ENCODE results near the gene EHBP1L1.

The EHBP1L1 gene

GRCh38 chr11:65612691-65613090 lies 36.8 kb downstream of the EHBP1L1 start:
- in situ Hi-C loops (cut with HindIII; ENCODE audit: low sequenced_read_pairs) = no loop called here

- in situ Hi-C loops (cut with HindIII; ENCODE audit: low sequenced_read_pairs) = no loop called here
Measured at GRCh38 chr11:65613091-65613928, 37.5 kb downstream of the EHBP1L1 start.

GRCh38 chr11:65615229-65615949 lies 39.5 kb downstream of the EHBP1L1 start, which contains the start of gene PCNX3:
Gene PCNX3 (plus strand): TSS chr11:65615776. CDS start chr11:65616312, 536 bp downstream.
- in situ Hi-C loops (cut with HindIII; ENCODE audit: low sequenced_read_pairs) = no loop called here

- in situ Hi-C loops (cut with HindIII; ENCODE audit: low sequenced_read_pairs) = no loop called here
Measured at GRCh38 chr11:65615950-65616574, 40.2 kb downstream of the EHBP1L1 start.

- in situ Hi-C loops (cut with HindIII; ENCODE audit: low sequenced_read_pairs) = no loop called here
Measured at GRCh38 chr11:65616575-65617001, 40.7 kb downstream of the EHBP1L1 start.

GRCh38 chr11:65617136-65617850 lies 41.4 kb downstream of the EHBP1L1 start:
- in situ Hi-C loops (cut with HindIII; ENCODE audit: low sequenced_read_pairs) = no loop called here

GRCh38 chr11:65617990-65618751 lies 42.3 kb downstream of the EHBP1L1 start:
- in situ Hi-C loops (cut with HindIII; ENCODE audit: low sequenced_read_pairs) = no loop called here

- in situ Hi-C loops (cut with HindIII; ENCODE audit: low sequenced_read_pairs) = no loop called here
Measured at GRCh38 chr11:65618763-65619162, 42.9 kb downstream of the EHBP1L1 start.

GRCh38 chr11:65619281-65619928 lies 43.6 kb downstream of the EHBP1L1 start:
- in situ Hi-C loops (cut with HindIII; ENCODE audit: low sequenced_read_pairs) = no loop called here

- in situ Hi-C loops (cut with HindIII; ENCODE audit: low sequenced_read_pairs) = no loop called here
Measured at GRCh38 chr11:65620666-65621065, 44.8 kb downstream of the EHBP1L1 start.

- in situ Hi-C loops (cut with HindIII; ENCODE audit: low sequenced_read_pairs) = no loop called here
Measured at GRCh38 chr11:65621460-65621859, 45.6 kb downstream of the EHBP1L1 start.

- in situ Hi-C loops (cut with HindIII; ENCODE audit: low sequenced_read_pairs) = no loop called here
Measured at GRCh38 chr11:65622011-65622410, 46.2 kb downstream of the EHBP1L1 start.

- in situ Hi-C loops (cut with HindIII; ENCODE audit: low sequenced_read_pairs) = no loop called here
Measured at GRCh38 chr11:65623177-65623576, 47.3 kb downstream of the EHBP1L1 start.

- in situ Hi-C loops (cut with HindIII; ENCODE audit: low sequenced_read_pairs) = no loop called here
Measured at GRCh38 chr11:65623852-65624616, 48.2 kb downstream of the EHBP1L1 start.

- in situ Hi-C loops (cut with HindIII; ENCODE audit: low sequenced_read_pairs) = no loop called here
Measured at GRCh38 chr11:65624931-65625627, 49.2 kb downstream of the EHBP1L1 start.

- in situ Hi-C loops (cut with HindIII; ENCODE audit: low sequenced_read_pairs) = no loop called here
Measured at GRCh38 chr11:65625628-65626342, 49.9 kb downstream of the EHBP1L1 start.

- in situ Hi-C loops (cut with HindIII; ENCODE audit: low sequenced_read_pairs) = no loop called here
Measured at GRCh38 chr11:65627202-65627601, 51.3 kb downstream of the EHBP1L1 start.

- in situ Hi-C loops (cut with HindIII; ENCODE audit: low sequenced_read_pairs) = no loop called here
Measured at GRCh38 chr11:65629579-65629978, 53.7 kb downstream of the EHBP1L1 start.

All from endothelial cell of hepatic sinusoid (primary cell).